GM18499 (cell line): ENCODE measurements around the gene LCNL1.
"Not testable (repeated sequence)": the region's sequence is repeated elsewhere in the genome, so short reads cannot be mapped to it uniquely, and the experiment has no call there.

Experiments
- ATAC-seq: cut with Tn5 transposase; IDR thresholded peaks from one replicate; pipeline ENCODE4 v1.9.1; 2021; ENCODE audit warnings: moderate number of reproducible peaks; ENCODE audit not compliant: insufficient read depth, unreplicated experiment

The LCNL1 gene

GRCh38 chr9:137020771-137021567, 38.2 kb downstream of the LCNL1 start:
- no peak for ATAC-seq

GRCh38 chr9:137021568-137021978, 38.8 kb downstream of the LCNL1 start:
- no peak for ATAC-seq

GRCh38 chr9:137021979-137022661, 39.3 kb downstream of the LCNL1 start:
- ATAC-seq: no peak

GRCh38 chr9:137022662-137023008, 39.8 kb downstream of the LCNL1 start:
- ATAC-seq: no peak

GRCh38 chr9:137023157-137023556, 40.4 kb downstream of the LCNL1 start:
- ATAC-seq: no peak

GRCh38 chr9:137023583-137023991, 40.8 kb downstream of the LCNL1 start:
- ATAC-seq: no peak

GRCh38 chr9:137025517-137025966, 42.7 kb downstream of the LCNL1 start:
- no peak for ATAC-seq

- ATAC-seq: no peak
Measured at GRCh38 chr9:137026384-137026783, 43.6 kb downstream of the LCNL1 start.

- no peak for ATAC-seq
Measured at GRCh38 chr9:137026828-137027227, 44.0 kb downstream of the LCNL1 start.

GRCh38 chr9:137027369-137028262, 44.8 kb downstream of the LCNL1 start, which contains the start of gene ABCA2:
Gene ABCA2, minus strand, starts transcription at chr9:137028237. Its CDS starts 97 bp downstream, at chr9:137028140.
- ATAC-seq: no peak

GRCh38 chr9:137028263-137029057, 45.7 kb downstream of the LCNL1 start:
- no peak for ATAC-seq

- no peak for ATAC-seq
Measured at GRCh38 chr9:137029058-137029936, 46.5 kb downstream of the LCNL1 start.

GRCh38 chr9:137030006-137030405, 47.2 kb downstream of the LCNL1 start:
- ATAC-seq: no peak

GRCh38 chr9:137030538-137031527, 48.0 kb downstream of the LCNL1 start:
- no peak for ATAC-seq

- ATAC-seq: no peak
Measured at GRCh38 chr9:137031904-137032640, 49.3 kb downstream of the LCNL1 start, which contains the start of gene FUT7. Gene FUT7, minus strand, starts transcription at chr9:137032088. Its CDS starts 97 bp downstream, at chr9:137031991.

GRCh38 chr9:137032858-137033257, 50.1 kb downstream of the LCNL1 start:
- ATAC-seq: no peak

- not testable (repeated sequence) for ATAC-seq
Measured at GRCh38 chr9:137033481-137033880, 50.7 kb downstream of the LCNL1 start.
